22Rv1 (cell line): ENCODE results near the gene AGAP5.
"Not testable (repeated sequence)": the region's sequence is repeated elsewhere in the genome, so short reads cannot be mapped to it uniquely, and the experiment has no call there.

Source experiments
- H3K27ac ChIP-seq: fragments of 450-650 bp; 2 replicates; pipeline ENCODE4 v1.5.1; 2017
- CTCF ChIP-seq: fragments of 450-650 bp; IDR thresholded peaks from 2 replicates; pipeline ENCODE4 v1.5.1; 2017; ENCODE audit warnings: mild to moderate bottlenecking
- ZFX ChIP-seq: fragments of 450-650 bp; IDR thresholded peaks from 2 replicates; pipeline ENCODE4 v1.6.1; 2017; ENCODE audit warnings: antibody characterized with exemption, borderline replicate concordance

AGAP5 gene

GRCh38 chr10:73717556-73717955, 19.6 kb upstream of the AGAP5 start:
- TF ChIP-seq CTCF (no peak), ZFX (no peak)
- peak overlapping the region; percentile 86 for H3K27ac ChIP-seq

GRCh38 chr10:73716251-73716650, 18.3 kb upstream of the AGAP5 start:
- TF ChIP-seq CTCF (no peak), ZFX (no peak)
- H3K27ac ChIP-seq = peak overlapping the region; percentile 86

- peak overlapping the region; percentile 86 for H3K27ac ChIP-seq
Measured at GRCh38 chr10:73715179-73716156, 17.6 kb upstream of the AGAP5 start.

GRCh38 chr10:73714483-73714882, 16.6 kb upstream of the AGAP5 start:
- peak overlapping the region; percentile 86 for H3K27ac ChIP-seq

GRCh38 chr10:73713912-73714311, 16.0 kb upstream of the AGAP5 start:
- H3K27ac ChIP-seq = peak overlapping the region; percentile 86

- not testable (repeated sequence) for H3K27ac ChIP-seq
Measured at GRCh38 chr10:73711683-73712082, 13.8 kb upstream of the AGAP5 start.

- H3K27ac ChIP-seq = not testable (repeated sequence)
Measured at GRCh38 chr10:73708122-73708521, 10.2 kb upstream of the AGAP5 start.

- not testable (repeated sequence) for H3K27ac ChIP-seq
Measured at GRCh38 chr10:73707628-73708027, 9.7 kb upstream of the AGAP5 start.

GRCh38 chr10:73706488-73706887, 8.6 kb upstream of the AGAP5 start:
- H3K27ac ChIP-seq = not testable (repeated sequence)

GRCh38 chr10:73705506-73706072, 7.7 kb upstream of the AGAP5 start:
- H3K27ac ChIP-seq = not testable (repeated sequence)

- not testable (repeated sequence) for H3K27ac ChIP-seq
Measured at GRCh38 chr10:73703924-73704323, 6.0 kb upstream of the AGAP5 start.

GRCh38 chr10:73698819-73699218, 910 bp upstream of the AGAP5 start:
- H3K27ac ChIP-seq = not testable (repeated sequence)

GRCh38 chr10:73695302-73695701, 2.6 kb downstream of the AGAP5 start:
- not testable (repeated sequence) for H3K27ac ChIP-seq

GRCh38 chr10:73690755-73691154, 7.2 kb downstream of the AGAP5 start:
- not testable (repeated sequence) for H3K27ac ChIP-seq

GRCh38 chr10:73689596-73689995, 8.3 kb downstream of the AGAP5 start:
- H3K27ac ChIP-seq = not testable (repeated sequence)

GRCh38 chr10:73687641-73688040, 10.3 kb downstream of the AGAP5 start:
- H3K27ac ChIP-seq = not testable (repeated sequence)

- H3K27ac ChIP-seq = not testable (repeated sequence)
Measured at GRCh38 chr10:73674546-73674945, 23.4 kb downstream of the AGAP5 start.

- not testable (repeated sequence) for H3K27ac ChIP-seq
Measured at GRCh38 chr10:73668378-73668777, 29.5 kb downstream of the AGAP5 start.

GRCh38 chr10:73666153-73666809, 31.6 kb downstream of the AGAP5 start:
- H3K27ac ChIP-seq = not testable (repeated sequence)
